ENCODE results near the gene YY2. TPM values are rescaled to one million over a fixed set of nuclear protein-coding genes. Genes with fewer than 3 reads are reported as not detected.
A peak's percentile ranks its signal among the peaks of the same experiment; 100 is the strongest.

YY2 gene
- total RNA-seq, 1 experiment from 2014 or later: 2.9 TPM

DNA sequence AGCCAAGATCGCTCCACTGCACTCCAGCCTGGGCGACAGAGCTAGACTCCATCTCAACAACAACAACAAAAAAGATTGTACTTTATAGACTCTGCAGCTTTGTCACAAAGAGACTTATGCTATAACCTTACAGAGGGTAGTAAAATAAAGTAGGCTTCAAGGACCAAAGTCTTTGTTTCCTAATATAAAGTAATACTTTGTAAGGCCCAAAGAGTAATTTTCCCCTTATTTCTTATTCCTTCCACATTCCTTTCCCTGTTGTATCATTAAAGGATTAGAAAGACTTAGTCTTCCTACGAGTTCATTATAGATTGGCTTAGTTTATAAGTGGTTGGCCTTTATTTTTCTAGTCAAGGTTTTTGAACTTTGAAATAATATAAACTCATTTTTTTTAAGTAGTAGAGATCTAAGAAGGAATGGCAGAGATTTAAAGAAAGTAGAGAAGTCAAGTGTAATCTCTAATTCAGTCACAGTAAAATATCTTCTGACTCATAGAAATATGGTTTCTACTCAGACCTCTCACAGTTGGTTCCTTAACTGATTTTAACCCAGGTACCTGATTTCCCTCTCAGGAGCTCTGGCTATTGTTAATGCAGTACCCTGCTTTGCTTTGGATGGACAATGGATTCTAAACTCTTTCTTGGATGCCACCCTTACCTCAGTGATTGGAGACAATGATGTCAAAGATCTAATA, 26.2 kb downstream of the YY2 start:
- Mint-ChIP-seq H3K4me3 (ENCODE audit: unreplicated experiment) (no peak overlapping the region), H3K27ac (ENCODE audit: low read depth, unreplicated experiment) (no peak overlapping the region), H3K27me3 (ENCODE audit: insufficient read depth, unreplicated experiment) (peaks cover 68% of the 10 kb centered on the region), H3K4me1 (ENCODE audit: insufficient read depth, unreplicated experiment) (no peaks in the 10 kb centered on the region), H3K9me3 (ENCODE audit: unreplicated experiment) (no peaks in the 10 kb centered on the region), H3K36me3 (ENCODE audit: insufficient read depth, unreplicated experiment) (peaks cover 8% of the 10 kb centered on the region)
- intact Hi-C loops (cut with micrococcal nuclease): no loop called here
- DNase-seq (ENCODE audit: unreplicated experiment): no peak
- CTCF ChIA-PET: interaction anchor here (0.7 kb wide), 1 partner anchor 157 kb away, joined by 3 read pairs; no protein-coding TSS in a partner anchor
- TF ChIP-seq CTCF (IDR thresholded peaks at IDR 0.05; ENCODE audit: unreplicated experiment): no peak
- POLR2A ChIA-PET: interaction anchor here (0.6 kb wide), 1 partner anchor 367 kb away, joined by 3 read pairs; no protein-coding TSS in a partner anchor
- no TSS peak for BruUV-seq (replicated peaks)

GRCh38 chrX:21883258-21883657, 27.5 kb downstream of the YY2 start:
- ChIA-PET CTCF (no interaction called here), POLR2A (no interaction called here)
- Mint-ChIP-seq H3K27ac (ENCODE audit: low read depth, unreplicated experiment) (no peak overlapping the region), H3K4me1 (ENCODE audit: insufficient read depth, unreplicated experiment) (no peaks in the 10 kb centered on the region), H3K27me3 (ENCODE audit: insufficient read depth, unreplicated experiment) (peaks cover 80% of the 10 kb centered on the region), H3K9me3 (ENCODE audit: unreplicated experiment) (no peaks in the 10 kb centered on the region), H3K4me3 (ENCODE audit: unreplicated experiment) (no peak overlapping the region), H3K36me3 (ENCODE audit: insufficient read depth, unreplicated experiment) (peaks cover 8% of the 10 kb centered on the region)
- TSS peak; percentile 23 for BruUV-seq (replicated peaks)
- intact Hi-C loops (cut with micrococcal nuclease): no loop called here
- DNase-seq (ENCODE audit: unreplicated experiment): no peak
- TF ChIP-seq CTCF (IDR thresholded peaks at IDR 0.05; ENCODE audit: unreplicated experiment): no peak

DNA sequence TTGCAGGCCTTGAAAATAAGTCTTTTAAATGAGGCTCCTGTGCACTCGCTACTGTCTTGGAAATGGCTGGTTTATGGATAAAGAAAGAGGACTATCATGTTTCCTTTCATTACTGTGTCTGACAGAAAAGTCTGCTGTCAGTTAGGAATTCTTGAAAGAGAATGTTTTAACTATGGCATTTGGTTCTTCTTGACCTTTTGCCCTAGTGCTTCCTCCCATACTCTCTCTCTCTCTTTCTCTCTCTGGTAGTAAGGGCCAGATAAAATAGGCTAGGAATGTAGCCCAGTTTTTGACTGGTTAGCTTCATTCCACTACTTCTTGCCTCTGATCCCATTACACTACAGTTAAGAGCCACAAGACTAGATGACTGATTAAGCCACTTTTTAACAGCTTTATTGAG, 29.8 kb downstream of the YY2 start:
- H3K27ac Mint-ChIP-seq (ENCODE audit: low read depth, unreplicated experiment): no peak overlapping the region
- H3K36me3 Mint-ChIP-seq (ENCODE audit: insufficient read depth, unreplicated experiment): peaks cover 8% of the 10 kb centered on the region

GRCh38 chrX:21905313-21905712, 49.5 kb downstream of the YY2 start:
- ChIA-PET CTCF (interaction anchor here (0.6 kb wide), 3 partner anchors 21 to 55 kb away, joined by 3 to 5 read pairs (median 3); no protein-coding TSS in a partner anchor), POLR2A (interaction anchor here (1.8 kb wide), 1 partner anchor 11 kb away, joined by 6 read pairs; no protein-coding TSS in a partner anchor)
- DNase-seq (ENCODE audit: unreplicated experiment): no peak
- Mint-ChIP-seq H3K4me3 (ENCODE audit: unreplicated experiment) (no peak overlapping the region), H3K27ac (ENCODE audit: low read depth, unreplicated experiment) (no peak overlapping the region), H3K9me3 (ENCODE audit: unreplicated experiment) (no peaks in the 10 kb centered on the region), H3K4me1 (ENCODE audit: insufficient read depth, unreplicated experiment) (no peaks in the 10 kb centered on the region), H3K36me3 (ENCODE audit: insufficient read depth, unreplicated experiment) (peaks cover 11% of the 10 kb centered on the region), H3K27me3 (ENCODE audit: insufficient read depth, unreplicated experiment) (peaks cover 58% of the 10 kb centered on the region)
- intact Hi-C loops (cut with micrococcal nuclease): no loop called here
- no peak for TF ChIP-seq CTCF (IDR thresholded peaks at IDR 0.05; ENCODE audit: unreplicated experiment)
- BruUV-seq (replicated peaks): no TSS peak

More for the DNA sequence above, 29.8 kb downstream of the YY2 start:
- no peak for TF ChIP-seq CTCF (IDR thresholded peaks at IDR 0.05; ENCODE audit: unreplicated experiment)
- POLR2A ChIA-PET: no interaction called here
- Mint-ChIP-seq H3K4me3 (ENCODE audit: unreplicated experiment) (no peak overlapping the region), H3K27me3 (ENCODE audit: insufficient read depth, unreplicated experiment) (peaks cover 68% of the 10 kb centered on the region), H3K9me3 (ENCODE audit: unreplicated experiment) (no peaks in the 10 kb centered on the region), H3K4me1 (ENCODE audit: insufficient read depth, unreplicated experiment) (no peaks in the 10 kb centered on the region)
- no peak for DNase-seq (ENCODE audit: unreplicated experiment)
- BruUV-seq (replicated peaks): no TSS peak
- CTCF ChIA-PET: interaction anchor here (0.7 kb wide), 1 partner anchor 84 kb away, joined by 3 read pairs; no protein-coding TSS in a partner anchor
- intact Hi-C loops (cut with micrococcal nuclease): no loop called here

Data from MCF 10A (cell line).